D721Med (cell line): Measurements from ENCODE around the gene CCDC141.
A peak's percentile ranks its signal among the peaks of the same experiment; 100 is the strongest.

ENCODE experiments used
- DNase-seq: peaks from one replicate; pipeline ENCODE4 v3.0.0; 2011; ENCODE audit warnings: low spot score; ENCODE audit not compliant: insufficient read length
- FAIRE-seq: peaks from 2 replicates; lab custom pipeline; 2011; peaks lifted over from hg19 to GRCh38; lab: Jason Lieb, UNC
- TF ChIP-seq, protein P1 (sequence below): IDR thresholded peaks from 2 replicates; pipeline ENCODE4 v1.5.1; 2012; ENCODE audit warnings: mild to moderate bottlenecking, control low read depth; ENCODE audit not compliant: insufficient read depth; ENCODE audit errors: missing control alignments

The CCDC141 gene

DNA sequence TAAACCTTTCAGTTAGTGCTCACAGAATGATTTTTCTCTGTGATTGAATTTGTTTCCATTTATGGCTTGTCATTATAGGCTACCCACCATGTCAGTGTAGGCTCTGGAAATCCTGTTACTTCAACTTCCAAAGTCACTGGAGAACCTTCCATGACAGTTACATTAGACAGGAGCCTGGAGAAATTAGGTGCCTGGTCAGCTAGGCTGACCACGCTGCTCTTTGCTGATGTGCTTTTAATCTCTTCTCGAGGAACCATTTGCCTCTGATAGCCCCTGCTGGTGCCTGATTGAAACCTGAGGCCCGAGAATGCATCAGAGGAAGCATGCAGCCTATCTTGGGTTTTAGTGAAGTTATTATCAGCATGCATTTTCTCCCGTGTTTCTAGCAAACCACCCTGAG, 213.1 kb downstream of the CCDC141 start:
- TF ChIP-seq, protein P1, sequence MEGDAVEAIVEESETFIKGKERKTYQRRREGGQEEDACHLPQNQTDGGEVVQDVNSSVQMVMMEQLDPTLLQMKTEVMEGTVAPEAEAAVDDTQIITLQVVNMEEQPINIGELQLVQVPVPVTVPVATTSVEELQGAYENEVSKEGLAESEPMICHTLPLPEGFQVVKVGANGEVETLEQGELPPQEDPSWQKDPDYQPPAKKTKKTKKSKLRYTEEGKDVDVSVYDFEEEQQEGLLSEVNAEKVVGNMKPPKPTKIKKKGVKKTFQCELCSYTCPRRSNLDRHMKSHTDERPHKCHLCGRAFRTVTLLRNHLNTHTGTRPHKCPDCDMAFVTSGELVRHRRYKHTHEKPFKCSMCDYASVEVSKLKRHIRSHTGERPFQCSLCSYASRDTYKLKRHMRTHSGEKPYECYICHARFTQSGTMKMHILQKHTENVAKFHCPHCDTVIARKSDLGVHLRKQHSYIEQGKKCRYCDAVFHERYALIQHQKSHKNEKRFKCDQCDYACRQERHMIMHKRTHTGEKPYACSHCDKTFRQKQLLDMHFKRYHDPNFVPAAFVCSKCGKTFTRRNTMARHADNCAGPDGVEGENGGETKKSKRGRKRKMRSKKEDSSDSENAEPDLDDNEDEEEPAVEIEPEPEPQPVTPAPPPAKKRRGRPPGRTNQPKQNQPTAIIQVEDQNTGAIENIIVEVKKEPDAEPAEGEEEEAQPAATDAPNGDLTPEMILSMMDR: no peak
- no peak for DNase-seq
- FAIRE-seq: no peak

DNA sequence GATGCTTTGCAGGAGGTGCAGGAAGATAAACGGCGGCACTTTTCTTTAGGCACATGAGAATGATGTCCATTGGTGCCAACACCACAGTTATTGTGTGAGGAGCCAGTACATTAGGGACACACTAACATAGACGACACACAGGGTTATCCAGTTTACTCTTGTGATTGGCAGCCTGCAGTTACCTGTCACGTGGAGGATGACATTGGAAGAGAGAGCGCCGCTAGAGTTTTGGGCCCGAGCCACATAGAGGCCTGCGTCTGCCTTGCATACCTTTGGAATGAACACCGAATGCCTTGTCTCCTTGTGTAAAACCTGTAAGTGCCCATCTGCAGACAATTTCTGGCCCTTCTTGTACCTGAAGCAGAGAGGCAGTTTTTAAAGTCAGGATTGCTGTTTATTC, 215.9 kb downstream of the CCDC141 start:
- TF ChIP-seq, protein P1: no peak
- FAIRE-seq: no peak
- no peak for DNase-seq

DNA sequence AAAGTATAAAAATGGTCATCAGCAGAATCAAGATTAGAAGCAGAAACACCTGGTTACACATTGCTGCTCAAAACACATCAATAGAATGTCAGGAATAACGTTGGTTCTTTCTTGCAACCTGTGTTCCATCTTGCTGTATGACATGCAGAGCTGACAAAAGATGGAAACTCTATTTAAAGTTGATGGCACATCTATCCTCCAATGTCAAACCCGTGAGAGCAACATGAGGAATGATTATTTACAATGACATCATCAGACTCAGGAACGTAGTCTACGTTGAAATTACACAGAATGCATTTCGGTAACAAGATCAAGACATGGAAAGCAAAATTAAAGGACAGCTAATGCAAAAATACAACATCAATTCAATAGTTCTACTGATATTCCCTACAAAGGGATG, 216.6 kb downstream of the CCDC141 start:
- FAIRE-seq: peak; percentile 35
- TF ChIP-seq, protein P1: no peak
- no peak for DNase-seq

DNA sequence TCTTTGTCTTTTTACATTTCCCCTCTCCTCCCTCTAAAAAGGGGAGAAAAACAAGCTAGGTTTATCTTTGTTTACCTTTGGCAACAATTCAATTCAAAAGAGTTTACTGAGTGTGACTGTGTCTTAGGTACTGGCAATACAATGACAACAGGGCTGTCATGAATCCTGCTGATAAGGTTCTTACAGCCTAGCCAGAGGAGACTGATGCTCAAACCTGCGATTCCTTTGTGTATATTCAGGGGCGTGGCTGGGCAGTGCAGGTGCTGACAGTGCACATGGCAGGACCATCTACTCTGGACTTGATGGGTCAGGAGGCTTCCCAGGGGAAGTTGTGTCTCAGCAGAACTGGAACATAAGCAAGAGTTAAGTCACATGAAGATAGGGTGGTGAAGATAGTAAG, 219.5 kb downstream of the CCDC141 start:
- no peak for FAIRE-seq
- DNase-seq: no peak
- TF ChIP-seq, protein P1: no peak

DNA sequence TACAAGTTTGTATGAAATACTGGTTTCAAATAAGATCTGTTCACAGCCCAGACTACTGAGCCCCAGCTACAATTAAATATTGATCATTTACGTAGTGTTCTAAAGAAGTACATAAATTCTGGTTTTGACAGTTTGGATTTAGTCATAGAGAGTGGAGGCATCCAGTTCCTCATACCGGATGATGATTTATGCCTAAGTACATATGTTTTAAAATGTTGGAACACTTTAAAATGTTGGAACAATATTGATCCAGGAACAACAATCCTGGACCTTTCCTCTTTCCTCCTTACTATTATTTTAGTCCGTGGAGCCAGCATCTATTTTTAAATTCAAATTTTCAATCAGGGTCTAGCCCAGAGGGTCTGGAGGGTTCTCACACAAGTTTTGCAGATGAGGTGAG, 220.0 kb downstream of the CCDC141 start:
- FAIRE-seq: no peak
- TF ChIP-seq, protein P1: no peak
- no peak for DNase-seq

DNA sequence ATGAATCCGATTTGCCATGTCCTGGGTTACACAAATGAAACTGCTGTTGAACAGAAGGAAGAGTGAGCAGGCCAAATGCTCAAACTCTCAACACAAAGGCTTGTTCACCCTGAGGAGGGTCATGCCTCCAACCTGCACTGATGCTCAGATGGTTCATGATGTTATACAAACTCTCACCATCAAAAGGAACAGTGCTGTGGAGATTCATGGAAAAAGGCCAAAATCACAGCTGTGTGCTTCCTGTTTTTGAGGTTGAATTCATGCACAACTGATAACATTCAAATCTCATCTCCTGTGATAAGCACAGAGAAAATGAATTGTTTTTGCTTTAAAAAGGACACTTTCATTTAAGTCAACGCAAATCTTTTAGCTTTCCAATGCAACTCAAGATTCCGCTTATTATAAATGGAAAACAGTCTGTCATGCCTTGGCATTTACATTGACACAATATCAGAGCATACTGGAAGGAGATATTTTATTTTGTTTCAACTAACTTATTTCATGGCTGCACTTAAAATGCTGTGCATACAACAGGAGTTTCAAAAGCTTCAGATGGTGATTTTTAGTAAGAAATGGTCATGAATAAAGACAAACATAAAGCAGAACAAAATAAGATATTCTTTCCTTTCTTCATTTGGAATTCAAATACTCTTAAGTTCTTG, 220.5 kb downstream of the CCDC141 start:
- TF ChIP-seq, protein P1: no peak
- DNase-seq (no peak), FAIRE-seq (peak; percentile 81)

DNA sequence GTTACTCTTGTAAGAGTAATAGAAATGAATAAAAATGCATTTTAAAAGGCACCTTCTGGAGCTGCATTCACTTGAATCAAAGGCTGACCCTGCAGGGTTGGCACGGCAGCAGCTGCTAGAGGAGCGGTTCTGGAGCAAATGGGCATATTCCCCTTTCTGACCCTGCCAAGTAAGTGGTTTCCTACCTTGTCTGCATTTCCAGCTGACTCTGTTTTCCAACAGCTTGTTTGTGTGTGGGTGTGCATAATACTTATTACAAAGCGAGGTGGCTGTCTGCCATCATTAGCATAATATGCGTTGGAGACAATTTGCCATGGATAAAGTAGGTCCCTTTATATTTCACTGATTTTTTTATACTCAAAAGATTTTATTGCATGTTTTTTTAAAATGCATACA, 221.5 kb downstream of the CCDC141 start:
- no peak for DNase-seq
- TF ChIP-seq, protein P1: no peak
- FAIRE-seq: no peak
